GM18858 (cell line): Measurements from ENCODE around the gene CIAO2B.
"Not testable (repeated sequence)": the region's sequence is repeated elsewhere in the genome, so short reads cannot be mapped to it uniquely, and the experiment has no call there.

Experiments
- ATAC-seq: cut with Tn5 transposase; IDR thresholded peaks from one replicate; pipeline ENCODE4 v1.9.1; 2021; ENCODE audit not compliant: unreplicated experiment

Gene CIAO2B

GRCh38 chr16:66939366-66939765, 5.2 kb upstream of the CIAO2B start:
- no peak for ATAC-seq

DNA sequence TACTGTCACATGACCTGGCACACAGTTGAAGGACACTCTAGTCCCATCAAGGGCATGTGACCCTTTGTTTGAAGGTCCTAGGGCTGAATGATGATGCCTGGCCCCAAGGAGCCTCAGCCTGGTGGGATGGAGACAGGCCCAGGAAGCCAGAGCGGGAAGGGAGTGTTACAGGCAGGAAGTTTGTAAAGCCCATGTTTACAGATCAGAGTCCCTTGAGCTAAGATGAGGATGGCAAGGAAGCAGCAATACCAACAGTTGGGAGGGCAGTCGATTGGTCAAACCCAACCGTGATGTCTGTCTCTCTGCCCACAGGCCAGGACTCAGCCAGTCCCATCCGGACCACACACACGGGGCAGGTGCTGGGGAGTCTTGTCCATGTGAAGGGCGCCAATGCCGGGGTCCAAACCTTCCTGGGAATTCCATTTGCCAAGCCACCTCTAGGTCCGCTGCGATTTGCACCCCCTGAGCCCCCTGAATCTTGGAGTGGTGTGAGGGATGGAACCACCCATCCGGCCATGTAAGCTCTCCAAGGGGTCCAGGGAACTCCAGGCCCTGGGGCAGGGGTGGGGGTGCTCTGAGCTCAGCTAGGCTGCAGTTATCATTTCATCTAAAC, 3.6 kb upstream of the CIAO2B start:
- ATAC-seq = no peak

GRCh38 chr16:66936889-66937554, 2.8 kb upstream of the CIAO2B start:
- ATAC-seq = no peak

GRCh38 chr16:66936462-66936861, 2.3 kb upstream of the CIAO2B start:
- ATAC-seq = no peak

GRCh38 chr16:66935314-66936011, 1.3 kb upstream of the CIAO2B start, which contains the start of gene CES2:
Gene CES2 (plus strand): TSS chr16:66935516. CDS start chr16:66935636, 120 bp downstream.
- ATAC-seq = no peak

DNA sequence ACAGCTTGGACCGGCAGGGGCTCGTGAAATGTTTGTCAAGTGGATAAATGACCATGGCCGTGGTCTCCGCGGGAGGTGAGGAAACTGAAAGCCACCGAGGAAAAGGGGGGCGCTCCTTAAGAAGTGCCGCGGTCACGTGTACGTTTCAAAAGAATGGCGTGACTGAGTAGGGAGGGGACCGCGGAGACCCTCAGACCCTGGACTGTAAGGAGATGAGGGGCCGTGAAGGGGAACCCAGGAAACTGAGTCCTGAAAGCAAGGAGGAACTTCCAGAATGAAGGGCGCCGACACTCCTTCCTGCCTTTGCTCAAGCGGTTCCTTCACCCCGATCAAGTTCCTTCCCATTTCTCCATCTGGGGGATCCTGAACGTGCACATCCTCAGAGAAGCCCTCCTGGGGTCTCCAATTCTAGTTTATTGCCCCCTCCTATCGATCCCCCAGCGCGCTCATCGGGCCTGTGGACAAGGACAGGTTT, 674 bp upstream of the CIAO2B start:
- ATAC-seq = not testable (repeated sequence)

DNA sequence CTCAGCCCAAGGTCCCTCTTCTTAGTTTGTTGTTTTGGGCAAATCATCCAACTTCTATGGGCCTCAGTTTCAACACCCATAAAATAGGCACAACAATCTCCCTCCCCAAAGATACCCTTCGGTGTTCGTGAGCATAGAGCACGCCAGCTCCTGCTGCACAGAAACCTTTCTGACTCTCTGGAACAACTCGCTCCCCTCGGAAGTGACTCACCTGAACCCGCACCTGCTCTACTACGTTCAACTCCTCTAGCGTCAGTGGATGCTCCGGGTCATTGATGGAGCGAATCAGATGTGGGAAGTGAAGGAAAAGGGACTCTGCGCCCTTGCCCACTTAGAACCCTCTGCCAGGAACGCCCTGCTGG, 445 bp downstream of the CIAO2B start:
- ATAC-seq = no peak

- no peak for ATAC-seq
Observed at GRCh38 chr16:66932076-66932475, 2.1 kb downstream of the CIAO2B start.

- ATAC-seq = no peak
Observed at GRCh38 chr16:66931665-66932064, 2.5 kb downstream of the CIAO2B start.

DNA sequence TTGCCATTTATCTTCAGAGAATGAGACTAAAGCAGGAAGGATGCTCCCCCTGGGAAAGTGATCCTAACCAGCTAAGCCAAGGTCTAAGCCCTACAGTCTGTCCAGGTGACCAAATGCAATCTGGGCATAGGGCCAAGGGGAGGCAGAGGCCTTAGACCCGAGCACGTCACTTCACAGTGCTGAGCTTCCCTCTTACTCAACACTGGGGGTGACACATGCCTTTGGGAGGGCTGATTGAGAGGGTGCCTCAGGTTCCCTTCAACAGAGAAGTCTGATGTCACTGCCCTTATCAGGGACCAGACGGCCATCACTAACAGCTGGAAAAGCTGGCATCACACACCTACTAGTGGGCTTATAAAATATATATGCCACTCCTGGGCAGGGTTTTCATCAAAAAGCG, 4.0 kb downstream of the CIAO2B start:
- ATAC-seq = no peak

GRCh38 chr16:66928702-66929388, 5.4 kb downstream of the CIAO2B start:
- no peak for ATAC-seq

DNA sequence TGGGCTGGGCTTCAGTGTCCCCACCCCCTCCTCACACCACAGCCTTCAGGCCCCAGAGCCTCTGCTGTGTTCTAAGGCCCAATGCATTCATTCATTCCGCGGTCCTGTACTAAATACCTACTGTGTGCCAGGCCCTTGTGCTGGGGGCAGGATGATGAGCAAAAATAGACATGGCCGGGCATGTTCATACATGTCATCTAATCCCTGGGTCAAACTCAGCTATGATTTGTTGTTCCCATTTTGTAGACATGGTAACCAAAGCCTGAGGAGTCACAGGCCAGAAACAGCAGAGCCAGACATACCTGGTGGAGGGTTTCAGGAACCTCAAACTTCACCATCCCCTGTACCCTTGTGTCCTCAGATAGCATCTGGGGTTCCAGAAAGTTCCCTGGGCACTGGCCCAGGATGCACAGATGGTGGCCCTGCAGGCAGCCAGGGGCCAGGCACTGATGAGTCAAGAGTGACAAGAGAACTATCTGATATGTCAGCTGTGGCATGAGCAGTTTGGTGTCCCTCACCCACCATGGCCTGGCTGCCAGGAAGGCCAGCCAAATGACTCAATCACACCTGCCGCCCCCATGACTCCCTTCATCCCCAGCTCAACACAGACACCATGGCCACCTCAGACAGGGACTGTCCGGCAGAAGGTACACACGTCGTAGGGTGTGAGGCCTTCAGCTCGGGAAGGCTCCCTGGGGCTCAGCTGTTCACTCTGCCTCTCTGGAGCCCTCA, 6.1 kb downstream of the CIAO2B start:
- no peak for ATAC-seq

DNA sequence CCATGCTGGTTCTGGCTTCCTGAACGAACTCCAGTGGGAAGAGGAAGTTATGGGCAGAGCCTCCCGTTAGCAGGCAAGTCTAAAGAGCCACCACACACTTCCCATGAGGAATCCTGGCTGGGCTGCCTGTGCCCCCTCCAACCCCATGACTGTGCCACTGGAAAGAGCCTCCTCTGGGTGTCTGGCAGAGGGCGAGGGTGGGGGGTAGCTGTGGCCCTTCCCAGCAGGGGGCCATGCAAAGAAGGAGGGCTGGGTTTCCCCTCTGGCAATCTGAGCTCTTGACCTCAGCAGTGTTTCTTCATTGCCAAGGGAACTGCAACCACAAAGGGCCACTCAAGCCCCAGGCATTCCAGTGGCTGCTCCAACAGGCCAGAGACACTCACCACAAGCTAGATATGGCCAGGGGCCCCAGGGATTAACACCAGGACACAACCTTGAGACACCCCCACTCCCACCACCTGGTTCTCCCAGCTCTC, 7.2 kb downstream of the CIAO2B start:
- no peak for ATAC-seq

DNA sequence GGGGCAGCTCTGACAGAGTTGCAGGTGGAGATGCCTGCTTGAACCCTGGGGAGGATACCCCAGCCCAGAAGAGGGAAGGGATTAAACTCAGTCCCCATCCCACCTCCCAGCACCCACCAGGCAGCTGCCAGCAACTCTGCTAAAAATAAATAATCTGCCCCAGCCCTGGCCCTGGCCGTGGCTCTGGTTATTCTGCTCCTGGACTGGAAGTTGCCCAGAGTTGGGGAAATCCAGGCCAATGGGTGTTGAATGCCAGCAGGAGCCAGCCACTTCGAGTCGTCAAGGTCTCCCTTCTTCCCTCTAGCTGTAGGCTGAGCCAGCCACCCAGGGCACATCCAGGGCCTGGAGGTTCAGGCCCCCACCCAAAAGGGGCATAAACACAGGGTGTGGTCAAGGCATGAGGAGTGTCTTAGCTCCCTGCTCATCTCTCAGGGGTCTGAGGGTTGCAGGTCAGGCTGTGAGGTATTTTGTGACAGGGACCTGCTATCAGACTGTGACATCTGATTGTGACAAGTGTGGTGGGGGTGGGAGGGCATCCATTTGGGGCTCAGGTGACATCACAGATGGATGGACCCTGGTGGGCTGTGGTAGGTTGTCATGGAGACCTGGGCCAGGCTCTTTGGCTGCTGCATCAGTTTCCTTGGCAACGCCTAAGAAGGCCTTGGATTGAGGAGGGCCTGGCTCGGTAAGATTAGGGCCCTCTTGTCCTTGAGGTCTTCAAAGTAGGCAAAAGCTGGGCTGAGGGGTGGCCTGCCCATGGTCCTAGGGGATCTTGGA, 7.8 kb downstream of the CIAO2B start:
- no peak for ATAC-seq

DNA sequence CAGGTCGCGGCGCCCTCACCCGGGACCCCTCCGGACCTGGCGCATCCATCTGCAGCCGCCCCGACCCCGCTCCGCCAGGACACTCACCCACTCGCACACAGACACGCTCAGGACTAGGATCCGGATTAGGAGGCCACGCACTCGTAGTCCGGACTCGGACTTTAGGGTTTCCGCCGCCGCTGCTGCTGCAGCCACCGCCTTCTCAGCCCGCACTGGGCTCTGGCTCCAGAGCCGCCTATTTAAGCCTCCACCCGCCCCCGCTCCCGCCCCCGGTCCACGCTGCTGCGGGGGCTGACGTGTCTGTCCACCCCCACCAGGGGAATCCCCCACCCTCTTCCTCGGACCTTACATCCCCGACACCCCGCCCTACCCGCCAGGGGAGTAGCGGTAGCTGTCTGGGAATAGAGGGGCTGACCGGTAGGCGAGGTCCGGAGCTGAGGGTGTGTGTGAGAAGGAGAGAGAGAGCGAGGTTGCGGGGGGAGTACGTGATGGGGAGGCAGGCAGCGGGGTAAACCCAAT, 8.8 kb downstream of the CIAO2B start, which contains the start of gene RRAD:
TSS of gene RRAD (minus strand) at position 214 of the 519 bp plus-strand sequence. CDS start 356 bp downstream, outside the sequence.
- no peak for ATAC-seq

DNA sequence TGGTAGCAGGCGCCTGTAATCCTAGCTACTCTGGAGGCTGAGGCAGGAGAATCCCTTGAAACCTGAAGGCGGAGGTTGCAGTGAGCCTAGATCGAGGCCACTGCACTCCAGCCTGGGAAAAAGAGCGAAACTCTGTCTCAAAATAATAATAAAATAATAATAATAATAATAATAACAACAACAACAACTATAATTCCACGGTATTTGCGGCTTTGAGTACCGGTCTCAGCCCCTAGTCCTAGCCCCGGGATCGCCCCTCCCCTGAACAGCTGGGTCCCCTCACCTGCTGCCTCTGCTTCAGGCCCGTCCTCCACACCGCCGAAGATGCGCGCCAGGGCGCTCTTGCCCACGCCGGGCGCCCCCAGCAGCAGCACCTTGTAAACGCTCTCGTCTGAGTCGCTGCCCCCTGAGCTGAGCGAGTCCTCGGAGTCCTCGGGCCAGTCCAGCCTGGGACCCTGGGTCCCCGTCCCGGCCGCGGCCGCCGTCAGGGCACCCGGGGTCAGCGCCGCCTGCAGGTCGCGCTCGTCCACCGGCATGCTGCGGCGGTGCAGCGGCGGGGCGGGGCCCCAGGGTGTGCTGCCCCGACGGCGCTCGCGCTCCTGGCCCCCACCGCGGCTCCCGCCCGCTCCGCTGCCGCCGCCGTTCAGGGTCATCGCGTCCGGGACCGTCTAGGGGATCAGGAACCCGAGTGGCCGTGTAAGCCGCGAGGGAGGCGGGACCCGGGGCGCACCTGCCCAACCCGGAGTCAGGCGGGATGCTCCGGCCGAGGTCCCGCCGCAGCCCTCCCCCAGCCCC, 9.5 kb downstream of the CIAO2B start:
- ATAC-seq = no peak

DNA sequence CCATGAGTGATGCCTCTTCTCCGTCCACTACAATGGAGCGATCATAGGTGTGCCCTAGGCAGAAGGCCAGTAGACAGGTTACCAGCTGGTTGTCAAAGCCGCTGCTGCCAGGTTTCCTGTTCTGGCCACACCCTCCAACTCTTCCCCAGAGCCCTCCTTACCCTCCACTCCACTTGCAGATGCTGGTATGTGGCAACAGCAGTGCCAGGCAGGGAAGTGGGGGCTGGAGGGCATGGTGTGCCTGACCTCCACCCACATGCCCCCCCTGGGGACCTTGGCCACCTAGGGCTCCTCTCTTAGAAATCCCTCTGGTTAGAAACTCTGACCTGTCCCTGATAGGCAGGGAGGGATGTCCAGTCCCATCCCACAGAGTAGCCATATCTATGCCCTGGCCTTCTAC, 10.3 kb downstream of the CIAO2B start:
- no peak for ATAC-seq

DNA sequence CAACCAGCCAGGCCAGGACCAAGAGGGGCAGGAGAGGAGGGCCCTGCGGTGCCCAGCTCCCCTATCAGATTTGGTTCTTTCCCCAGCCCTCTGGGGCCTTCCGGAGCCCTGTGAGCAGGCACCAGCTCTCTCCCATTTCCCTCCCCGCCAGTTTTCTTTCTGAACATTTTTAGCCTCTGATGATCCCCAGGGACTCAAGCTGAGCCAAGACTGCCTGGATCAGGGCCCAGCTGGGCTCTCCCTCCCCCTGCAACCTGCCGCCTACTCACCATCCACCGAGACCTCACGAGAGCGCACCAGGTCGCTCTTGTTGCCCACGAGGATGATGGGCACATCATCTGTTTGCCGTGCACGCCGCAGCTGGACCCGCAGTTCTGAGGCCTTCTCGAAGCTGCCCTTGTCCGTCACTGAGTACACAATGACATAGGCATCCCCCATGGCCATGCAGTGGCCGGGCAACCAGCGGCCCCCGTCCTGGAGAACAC, 10.9 kb downstream of the CIAO2B start:
- ATAC-seq = no peak
